Parathyroid adenoma (tissue), 2 donors: Measurements from ENCODE around the gene URM1.
"Not testable (repeated sequence)": the region's sequence is repeated elsewhere in the genome, so short reads cannot be mapped to it uniquely, and the experiment has no call there.

Experiments
- H2AFZ ChIP-seq: fragments of 300-600 bp; sonication (generic); one replicate; pipeline ENCODE4 v1.7.0; 2017; ENCODE audit warnings: antibody characterized with exemption, mild to moderate bottlenecking
- H3K27ac ChIP-seq: fragments of 300-600 bp; sonication (generic); one replicate; pipeline ENCODE4 v1.7.0; 2017
- H3K27me3 ChIP-seq: fragments of 300-600 bp; sonication (generic); one replicate; pipeline ENCODE4 v1.7.0; 2017; ENCODE audit warnings: low read length; ENCODE audit not compliant: control insufficient read depth, insufficient read depth
- H3K36me3 ChIP-seq: fragments of 300-600 bp; sonication (generic); one replicate; pipeline ENCODE4 v1.7.0; 2017; ENCODE audit warnings: low read length; ENCODE audit not compliant: control insufficient read depth, insufficient read depth
- H3K4me1 ChIP-seq: fragments of 300-600 bp; sonication (generic); one replicate; pipeline ENCODE4 v1.7.0; 2017; ENCODE audit warnings: control low read depth
- H3K4me2 ChIP-seq: fragments of 300-600 bp; sonication (generic); one replicate; pipeline ENCODE4 v1.7.0; 2017; ENCODE audit warnings: low read length
- H3K4me3 ChIP-seq: fragments of 300-600 bp; sonication (generic); one replicate; pipeline ENCODE4 v1.7.0; 2017; ENCODE audit warnings: low read depth, low read length
- H3K79me2 ChIP-seq: fragments of 300-600 bp; sonication (generic); one replicate; pipeline ENCODE4 v1.7.0; 2017; ENCODE audit warnings: control low read depth
- H3K9ac ChIP-seq: fragments of 300-600 bp; sonication (generic); one replicate; pipeline ENCODE4 v1.7.0; 2017; ENCODE audit warnings: mild to moderate bottlenecking
- H3K9me3 ChIP-seq: fragments of 300-600 bp; sonication (generic); one replicate; pipeline ENCODE4 v1.7.0; 2017; ENCODE audit warnings: low read length; ENCODE audit not compliant: control insufficient read depth
- TF ChIP-seq, protein P1 (sequence below): fragments of 300-600 bp; sonication (generic); IDR thresholded peaks from one replicate; pipeline ENCODE4 v1.7.0; 2017; ENCODE audit warnings: antibody characterized with exemption, mild to moderate bottlenecking
- donor health status: primary hyperparathyroidism.

The URM1 gene

DNA sequence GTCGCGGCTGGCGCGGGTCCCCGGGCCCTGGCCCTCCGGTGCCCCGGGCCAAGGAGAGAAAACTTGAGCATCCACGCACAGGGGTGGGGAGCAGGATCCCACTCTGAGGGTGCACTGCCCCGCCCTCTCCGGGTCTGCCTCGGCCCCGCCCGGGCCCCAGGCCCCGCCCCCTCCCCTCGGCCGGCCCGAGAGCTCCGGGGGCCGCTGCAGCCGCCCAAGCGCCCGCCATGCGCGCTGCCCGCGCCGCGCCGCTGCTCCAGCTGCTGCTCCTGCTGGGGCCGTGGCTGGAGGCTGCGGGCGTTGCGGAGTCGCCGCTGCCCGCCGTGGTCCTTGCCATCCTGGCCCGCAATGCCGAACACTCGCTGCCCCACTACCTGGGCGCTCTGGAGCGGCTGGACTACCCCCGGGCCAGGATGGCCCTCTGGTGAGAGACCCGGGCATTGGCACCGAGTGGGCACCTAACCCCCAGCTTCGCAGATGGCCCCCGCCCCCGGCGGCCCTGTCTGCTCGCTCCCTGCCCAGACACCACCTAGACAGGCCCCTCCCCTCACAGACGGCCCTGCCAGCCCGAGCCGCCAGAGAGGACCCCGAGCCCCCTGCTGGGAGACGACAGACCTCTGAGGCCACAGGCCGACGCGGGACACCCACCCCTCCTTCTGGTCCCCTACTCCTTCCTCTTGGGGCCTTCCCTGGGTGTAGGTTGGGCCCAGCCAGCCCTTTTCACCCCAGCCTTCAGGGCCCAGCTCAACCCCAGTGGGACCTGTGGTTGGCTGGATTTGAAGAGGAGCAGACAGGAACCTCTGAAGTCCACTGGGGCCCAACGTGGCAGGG is 49.7 kb downstream of the URM1 start, which contains the start of gene CERCAM:
Gene CERCAM, plus strand, starts transcription at position 207 of the 831 bp plus-strand sequence. Its CDS starts 21 bp downstream, at position 228.
- Histone ChIP-seq H3K4me1 (peaks cover 9% of the 10 kb centered on the region), H3K4me2 (peak within 1 kb of the TSS; percentile 96), H2AFZ (peak within 1 kb of the TSS; percentile 93), H3K9ac (peak within 1 kb of the TSS; percentile 61), H3K27me3 (no peaks in the 10 kb centered on the region), H3K27ac (peak within 1 kb of the TSS; percentile 39), H3K9me3 (no peaks in the 10 kb centered on the region), H3K79me2 (no peaks in the 10 kb centered on the region), H3K4me3 (peak within 1 kb of the TSS; percentile 91), H3K36me3 (no peaks in the 10 kb centered on the region)
- TF ChIP-seq, protein P1, sequence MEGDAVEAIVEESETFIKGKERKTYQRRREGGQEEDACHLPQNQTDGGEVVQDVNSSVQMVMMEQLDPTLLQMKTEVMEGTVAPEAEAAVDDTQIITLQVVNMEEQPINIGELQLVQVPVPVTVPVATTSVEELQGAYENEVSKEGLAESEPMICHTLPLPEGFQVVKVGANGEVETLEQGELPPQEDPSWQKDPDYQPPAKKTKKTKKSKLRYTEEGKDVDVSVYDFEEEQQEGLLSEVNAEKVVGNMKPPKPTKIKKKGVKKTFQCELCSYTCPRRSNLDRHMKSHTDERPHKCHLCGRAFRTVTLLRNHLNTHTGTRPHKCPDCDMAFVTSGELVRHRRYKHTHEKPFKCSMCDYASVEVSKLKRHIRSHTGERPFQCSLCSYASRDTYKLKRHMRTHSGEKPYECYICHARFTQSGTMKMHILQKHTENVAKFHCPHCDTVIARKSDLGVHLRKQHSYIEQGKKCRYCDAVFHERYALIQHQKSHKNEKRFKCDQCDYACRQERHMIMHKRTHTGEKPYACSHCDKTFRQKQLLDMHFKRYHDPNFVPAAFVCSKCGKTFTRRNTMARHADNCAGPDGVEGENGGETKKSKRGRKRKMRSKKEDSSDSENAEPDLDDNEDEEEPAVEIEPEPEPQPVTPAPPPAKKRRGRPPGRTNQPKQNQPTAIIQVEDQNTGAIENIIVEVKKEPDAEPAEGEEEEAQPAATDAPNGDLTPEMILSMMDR = no peak

DNA sequence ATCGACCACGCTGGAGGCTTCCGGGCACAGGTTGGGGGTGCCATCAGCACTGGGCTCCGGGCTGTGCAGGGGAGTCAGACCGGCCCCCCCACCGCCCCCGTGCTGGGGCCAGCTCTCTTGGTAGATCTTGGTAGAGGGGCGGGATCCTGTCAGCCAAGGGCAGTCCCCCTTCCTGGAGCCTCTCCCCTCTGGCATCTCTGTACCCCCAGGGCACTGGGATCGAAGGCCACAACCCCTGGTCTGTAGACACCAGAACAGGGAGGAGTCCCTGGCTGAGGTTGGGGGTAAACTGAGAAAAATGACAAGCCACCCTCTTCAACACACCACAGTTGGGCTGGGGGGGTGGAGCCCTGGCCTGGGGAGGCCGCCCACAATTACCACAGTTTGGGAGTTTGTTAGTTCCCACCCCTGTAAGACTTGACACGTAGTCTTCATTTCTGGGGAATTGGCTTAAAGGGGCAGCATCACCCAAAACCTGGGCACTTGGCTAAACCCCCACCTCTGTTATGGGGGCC is 50.4 kb downstream of the URM1 start:
- no peaks in the 10 kb centered on the region for H3K36me3 ChIP-seq
- H2AFZ ChIP-seq = peak overlapping the region; percentile 93
- peak overlapping the region; percentile 96 for H3K4me2 ChIP-seq
- H3K4me3 ChIP-seq = peak overlapping the region; percentile 91
- H3K4me1 ChIP-seq = peaks cover 7% of the 10 kb centered on the region
- no peaks in the 10 kb centered on the region for H3K27me3 ChIP-seq
- TF ChIP-seq, protein P1 = no peak
- peak overlapping the region; percentile 61 for H3K9ac ChIP-seq
- H3K9me3 ChIP-seq = no peaks in the 10 kb centered on the region
- H3K27ac ChIP-seq = peak overlapping the region; percentile 11
- H3K79me2 ChIP-seq = no peaks in the 10 kb centered on the region

DNA sequence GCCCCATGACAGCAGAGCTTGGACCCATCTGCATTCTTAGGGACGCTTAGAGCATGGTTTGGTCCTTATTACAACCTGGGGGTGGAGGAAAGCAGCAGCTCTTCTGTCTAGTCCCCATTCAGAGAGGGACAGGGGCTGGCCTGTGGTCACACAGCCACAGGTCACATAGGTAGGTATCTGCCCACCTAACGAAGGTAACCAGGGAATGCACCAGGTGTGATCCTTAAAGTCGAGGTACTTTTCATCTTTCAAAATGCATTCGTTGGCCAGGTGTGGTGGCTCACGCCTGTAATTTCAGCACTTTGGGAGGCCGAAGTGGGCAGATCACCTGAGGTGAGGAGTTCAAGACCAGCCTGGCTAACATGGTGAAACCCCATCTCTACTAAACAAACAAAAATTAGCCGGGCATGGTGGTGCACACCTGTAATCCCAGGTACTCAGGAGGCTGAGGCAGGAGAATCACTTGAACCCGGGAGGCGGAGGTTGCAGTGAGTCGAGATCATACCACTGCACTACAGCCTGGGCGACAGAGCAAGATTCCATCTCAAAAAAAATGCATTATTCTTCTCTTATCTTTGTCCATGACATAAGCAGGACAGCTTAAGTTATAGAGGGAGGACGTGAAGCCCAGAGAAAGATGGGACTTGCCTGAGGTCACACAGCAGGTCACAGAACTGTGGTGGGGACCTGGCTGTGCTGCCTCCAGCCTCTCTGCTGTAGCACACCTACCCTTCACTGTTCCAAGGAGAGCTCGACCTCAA is 51.0 kb downstream of the URM1 start:
- not testable (repeated sequence) for H3K9ac ChIP-seq, H3K4me1 ChIP-seq, H3K4me3 ChIP-seq, H3K27ac ChIP-seq, H3K4me2 ChIP-seq, H3K27me3 ChIP-seq, H3K9me3 ChIP-seq, H3K79me2 ChIP-seq, H3K36me3 ChIP-seq, H2AFZ ChIP-seq

DNA sequence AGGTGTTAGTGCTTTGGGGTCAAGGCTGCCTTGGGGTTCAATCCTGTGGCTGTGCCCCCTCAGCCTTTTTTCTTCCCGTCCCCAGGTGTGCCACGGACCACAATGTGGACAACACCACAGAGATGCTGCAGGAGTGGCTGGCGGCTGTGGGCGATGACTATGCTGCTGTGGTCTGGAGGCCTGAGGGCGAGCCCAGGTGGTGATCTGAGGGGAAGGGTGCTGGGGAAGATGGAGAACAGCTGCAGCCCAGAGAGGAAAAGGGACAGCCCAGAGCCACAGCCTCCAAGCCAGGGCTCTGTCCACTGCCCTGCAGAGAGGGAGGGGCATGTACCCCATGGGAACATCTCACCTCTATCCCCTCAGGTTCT is 51.6 kb downstream of the URM1 start:
- Histone ChIP-seq H3K27ac (no peak overlapping the region), H3K36me3 (no peaks in the 10 kb centered on the region), H3K4me1 (peaks cover 7% of the 10 kb centered on the region), H3K4me3 (no peak overlapping the region), H2AFZ (no peak overlapping the region), H3K9ac (no peak overlapping the region), H3K9me3 (no peaks in the 10 kb centered on the region), H3K27me3 (no peaks in the 10 kb centered on the region), H3K79me2 (no peaks in the 10 kb centered on the region), H3K4me2 (no peak overlapping the region)
- TF ChIP-seq, protein P1 = no peak

DNA sequence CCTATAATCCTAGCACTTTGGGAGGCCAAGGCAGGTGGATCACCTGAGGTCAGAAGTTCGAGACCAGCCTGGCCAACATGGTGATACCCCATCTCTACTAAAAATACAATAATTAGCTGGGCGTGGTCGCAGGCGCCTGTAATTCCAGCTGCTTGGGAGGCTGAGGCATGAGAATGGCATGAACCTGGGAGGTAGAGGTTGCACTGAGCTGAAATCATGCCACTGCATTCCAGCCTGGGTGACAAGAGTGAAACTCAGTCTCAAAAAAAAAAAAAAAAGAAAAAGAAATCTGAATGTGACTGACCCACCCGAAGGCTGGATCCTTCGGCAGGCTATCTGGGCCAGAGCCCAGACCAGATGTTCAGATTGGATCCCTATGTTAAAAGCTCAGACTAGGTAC is 52.2 kb downstream of the URM1 start:
- not testable (repeated sequence) for H3K27me3 ChIP-seq, H3K4me2 ChIP-seq, H2AFZ ChIP-seq, H3K9ac ChIP-seq, H3K4me1 ChIP-seq, H3K36me3 ChIP-seq, H3K9me3 ChIP-seq, H3K4me3 ChIP-seq, H3K79me2 ChIP-seq, H3K27ac ChIP-seq
